GM12878 (cell line): Measurements from ENCODE around the gene ARHGEF7. TPM values are rescaled to one million over a fixed set of nuclear protein-coding genes. Genes with fewer than 3 reads are reported as not detected.

Experiments
- ATAC-seq: fragments of 200-7000 bp; cut with Tn5 transposase; 3 replicates; pipeline ENCODE4 v1.9.1; 2020; ENCODE audit warnings: mild to moderate bottlenecking, moderate library complexity
- BruUV-seq: library from RNA; stranded (reverse); fragments of 400-500 nt; replicated peaks from 2 replicates; lab custom pipeline; 2021; lab: Mats Ljungman, UMichigan
- CTCF ChIA-PET: fragments of 300-600 bp; sonication (Branson Sonifier 250); formaldehyde crosslinking; extraction: SDS; loops from one replicate; lab custom pipeline; 2021; ENCODE audit warnings: inconsistent platforms; lab: Yijun Ruan, JAX
- POLR2A ChIA-PET: fragments of 350-600 bp; formaldehyde crosslinking; extraction: SDS; loops from one replicate; lab custom pipeline; 2021; ENCODE audit warnings: inconsistent platforms; lab: Charles Lee
- RAD21 ChIA-PET: fragments of 300-600 bp; sonication (Branson Sonifier 250); formaldehyde crosslinking; loops from one replicate; lab custom pipeline; 2023; ENCODE audit warnings: antibody characterized with exemption; ENCODE audit not compliant: unreplicated experiment; lab: Charles Lee
- SMC1A ChIA-PET: fragments of 300-600 bp; sonication (Branson Sonifier 250); formaldehyde crosslinking; loops from one replicate; lab custom pipeline; 2023; ENCODE audit not compliant: unreplicated experiment, uncharacterized antibody; lab: Charles Lee
- DNase-seq: peaks from one replicate; pipeline ENCODE4 v3.0.0-alpha.2; 2011; ENCODE audit warnings: low read depth, low spot score
- FAIRE-seq: peaks from 3 replicates; lab custom pipeline; 2011; peaks lifted over from hg19 to GRCh38; lab: Jason Lieb, UNC
- H2AFZ ChIP-seq: 2 replicates; pipeline ENCODE4 v1.6.0; 2011; ENCODE audit warnings: low read depth, low read length, control low read depth; ENCODE audit not compliant: control insufficient read depth
- H3K27ac ChIP-seq: 2 replicates; pipeline ENCODE4 v1.5.1; 2011; ENCODE audit warnings: control low read depth; ENCODE audit not compliant: control insufficient read depth, insufficient read depth
- H3K27me3 ChIP-seq, 2 experiments: replicated peaks in 1 of 2; 2 replicates each; pipeline versions ENCODE4 v1.6.0 to v1.6.1; 2011; ENCODE audit warnings: low read length in 1 of 2; ENCODE audit not compliant: control insufficient read depth in 2 of 2, insufficient read depth in 2 of 2
- H3K36me3 ChIP-seq, 2 experiments: 2 replicates each; pipeline ENCODE4 v1.5.1; 2011; ENCODE audit warnings: low read length in 1 of 2; ENCODE audit not compliant: control insufficient read depth in 2 of 2, insufficient read depth in 2 of 2
- H3K4me1 ChIP-seq: 2 replicates; pipeline ENCODE4 v1.6.1; 2011; ENCODE audit warnings: mild to moderate bottlenecking, low read length, moderate library complexity, mixed read lengths; ENCODE audit not compliant: control insufficient read depth, insufficient read depth
- H3K4me2 ChIP-seq: 2 replicates; pipeline ENCODE4 v1.6.0; 2011; ENCODE audit warnings: control low read depth; ENCODE audit not compliant: control insufficient read depth, insufficient read depth
- H3K4me3 ChIP-seq: fragments of 200-600 bp; sonication (generic); 2 replicates; pipeline ENCODE4 v1.5.1; 2016
- H3K79me2 ChIP-seq: 2 replicates; pipeline ENCODE4 v1.6.0; 2011; ENCODE audit warnings: low read length; ENCODE audit not compliant: control insufficient read depth, insufficient read depth
- H3K9ac ChIP-seq: 2 replicates; pipeline ENCODE4 v1.8.0; 2011; ENCODE audit warnings: low read length, control low read depth, mixed read lengths; ENCODE audit not compliant: control insufficient read depth, insufficient read depth
- H3K9me3 ChIP-seq: replicated peaks from 3 replicates; pipeline ENCODE4 v1.5.1; 2011; ENCODE audit warnings: mild to moderate bottlenecking, low read length; ENCODE audit not compliant: control insufficient read depth, insufficient read depth
- H4K20me1 ChIP-seq: 2 replicates; pipeline ENCODE4 v1.6.0; 2011; ENCODE audit not compliant: control insufficient read depth, insufficient read depth
- BACH1 ChIP-seq: fragments of 450-650 bp; IDR thresholded peaks from 2 replicates; pipeline ENCODE4 v1.6.1; 2017; ENCODE audit warnings: mild to moderate bottlenecking, borderline replicate concordance
- CBFB ChIP-seq: IDR thresholded peaks from 2 replicates; pipeline ENCODE4 v1.6.1; 2016; ENCODE audit warnings: antibody characterized with exemption, low read depth
- CREB1 ChIP-seq: IDR thresholded peaks from 2 replicates; pipeline ENCODE4 v1.6.1; 2012; ENCODE audit warnings: low read depth, mild to moderate bottlenecking, inconsistent platforms
- EGR1 ChIP-seq, 2 experiments: IDR thresholded peaks; 1 replicate in 1 of 2; 2 replicates in 1 of 2; pipeline ENCODE4 v1.6.1; 2011 to 2012; ENCODE audit warnings: low read depth in 2 of 2, low read length in 2 of 2, borderline replicate concordance in 1 of 2, mild to moderate bottlenecking in 1 of 2, moderate library complexity in 1 of 2
- HDAC6 ChIP-seq: fragments of 200-600 bp; sonication (generic); IDR thresholded peaks from one replicate; pipeline ENCODE4 v1.8.0; 2017; ENCODE audit warnings: antibody characterized with exemption; ENCODE audit not compliant: unreplicated experiment
- JUND ChIP-seq: IDR thresholded peaks from 2 replicates; pipeline ENCODE4 v1.6.1; 2012; ENCODE audit warnings: low read depth, mild to moderate bottlenecking, low read length, improper control_type of control experiment, moderate library complexity
- PKNOX1 ChIP-seq: fragments of 450-650 bp; IDR thresholded peaks from 2 replicates; pipeline ENCODE4 v1.6.1; 2016; ENCODE audit warnings: mild to moderate bottlenecking
- RFX5 ChIP-seq: IDR thresholded peaks from 2 replicates; pipeline ENCODE4 v1.6.1; 2011; ENCODE audit warnings: low read depth, low read length, improper control_type of control experiment
- SP1 ChIP-seq: IDR thresholded peaks from one replicate; pipeline ENCODE4 v1.6.1; 2011; ENCODE audit warnings: low read depth, low read length
- TCF7 ChIP-seq: IDR thresholded peaks from 2 replicates; pipeline ENCODE4 v1.6.1; 2014; ENCODE audit warnings: antibody characterized with exemption, borderline replicate concordance
- ZNF687 ChIP-seq: fragments of 450-650 bp; IDR thresholded peaks from 2 replicates; pipeline ENCODE4 v1.6.1; 2017; ENCODE audit warnings: mild to moderate bottlenecking, moderate library complexity
- WGBS: methylation state at CpG from one replicate; pipeline ENCODE4 v1.1.6; 2016; ENCODE audit warnings: low lambda C conversion rate; ENCODE audit not compliant: insufficient replicate concordance, insufficient coverage; ENCODE audit errors: missing lambda C conversion rate; 5-methylcytosine and 5-hydroxymethylcytosine counted together
- in situ Hi-C: fragments of 300-500 bp; cut with MboI; formaldehyde crosslinking; loops from 9 replicates; pipeline ENCODE4 v1.14.3; 2018; ENCODE audit warnings: mixed read lengths
- intact Hi-C: fragments of 100-400 bp; cut with micrococcal nuclease; formaldehyde crosslinking; loops from one replicate; pipeline ENCODE4 v1.14.2; 2022; ENCODE audit not compliant: unreplicated experiment
- polyA plus RNA-seq, 11 experiments: library from polyadenylated mRNA; depleted of rRNA in 4 of 11; unstranded in 6 of 11; stranded (reverse) in 5 of 11; fragments of >200 nt; fragmentation: Nextera tagmentation in 4 of 11; fragmentation: Illumina TruSeq in 1 of 11; extraction: Ambion mirVana in 4 of 11; extraction: Trizol in 1 of 11; gene quantifications; 1 replicate in 1 of 11; 2 replicates in 10 of 11; pipeline versions ENCODE4 v1.2.1 to v1.2.3, GENCODE V29; 2011 to 2016; ENCODE audit warnings: inconsistent platforms in 2 of 11, missing spikeins in 2 of 11, low read depth in 1 of 11
- total RNA-seq, 4 experiments: library from RNA; depleted of rRNA in 3 of 4; stranded (reverse); fragments of >200 nt in 3 of 4; fragmentation: Illumina TruSeq in 1 of 4; extraction: Trizol in 1 of 4; gene quantifications; 2 replicates each; pipeline versions ENCODE4 v1.2.1 to v1.2.3, GENCODE V29; 2013 to 2021
- TF ChIP-seq, protein P1 (sequence below): fragments of 450-650 bp; IDR thresholded peaks from 2 replicates; pipeline ENCODE4 v1.6.1; 2017; ENCODE audit warnings: antibody characterized with exemption, mild to moderate bottlenecking, moderate library complexity

ARHGEF7 gene
- total and polyA plus RNA-seq, 10 of the 15 experiments (the other 5 are each of a cell fraction or from before 2014, with no cell fraction given), result 4.7 to 65.5 (median 36.6) TPM

DNA sequence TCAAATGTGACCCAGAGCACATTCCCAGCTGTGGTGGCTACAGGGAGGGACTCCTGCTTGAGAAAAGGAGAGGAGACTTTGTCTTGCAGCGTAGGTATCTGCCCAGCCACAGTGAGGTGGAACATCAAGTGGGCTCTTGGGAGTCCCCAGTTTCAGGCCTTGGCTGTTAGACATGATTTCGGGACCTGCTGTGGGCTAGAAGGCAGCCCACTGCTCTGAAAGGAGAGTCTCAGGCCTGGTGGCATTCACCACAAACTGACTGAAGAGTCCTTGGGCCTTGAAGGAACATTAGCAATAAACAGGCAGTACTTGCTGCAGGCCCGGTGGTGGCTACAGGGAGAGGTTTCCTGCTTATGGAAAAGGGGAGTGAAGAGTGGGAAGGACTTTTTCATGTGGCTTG is 143.5 kb downstream of the ARHGEF7 start:
- no peak overlapping the region for H3K4me2 ChIP-seq
- ChIA-PET RAD21 (no interaction called here), SMC1A (interaction anchor here (1.4 kb wide), 1 partner anchor 10 kb away, joined by 3 read pairs; no protein-coding TSS in a partner anchor), POLR2A (no interaction called here), CTCF (no interaction called here)
- peaks cover 19 to 35% of the 10 kb centered on the region in 2 experiments for H3K36me3 ChIP-seq
- H3K9me3 ChIP-seq, result no peaks in the 10 kb centered on the region; the same call in 2 of the 3 replicates
- 96% methylated on average over 3 of the region's 3 CpGs for WGBS
- no TSS peak for BruUV-seq
- FAIRE-seq, result no peak
- DNase-seq, result no peak
- TF ChIP-seq, protein P1, sequence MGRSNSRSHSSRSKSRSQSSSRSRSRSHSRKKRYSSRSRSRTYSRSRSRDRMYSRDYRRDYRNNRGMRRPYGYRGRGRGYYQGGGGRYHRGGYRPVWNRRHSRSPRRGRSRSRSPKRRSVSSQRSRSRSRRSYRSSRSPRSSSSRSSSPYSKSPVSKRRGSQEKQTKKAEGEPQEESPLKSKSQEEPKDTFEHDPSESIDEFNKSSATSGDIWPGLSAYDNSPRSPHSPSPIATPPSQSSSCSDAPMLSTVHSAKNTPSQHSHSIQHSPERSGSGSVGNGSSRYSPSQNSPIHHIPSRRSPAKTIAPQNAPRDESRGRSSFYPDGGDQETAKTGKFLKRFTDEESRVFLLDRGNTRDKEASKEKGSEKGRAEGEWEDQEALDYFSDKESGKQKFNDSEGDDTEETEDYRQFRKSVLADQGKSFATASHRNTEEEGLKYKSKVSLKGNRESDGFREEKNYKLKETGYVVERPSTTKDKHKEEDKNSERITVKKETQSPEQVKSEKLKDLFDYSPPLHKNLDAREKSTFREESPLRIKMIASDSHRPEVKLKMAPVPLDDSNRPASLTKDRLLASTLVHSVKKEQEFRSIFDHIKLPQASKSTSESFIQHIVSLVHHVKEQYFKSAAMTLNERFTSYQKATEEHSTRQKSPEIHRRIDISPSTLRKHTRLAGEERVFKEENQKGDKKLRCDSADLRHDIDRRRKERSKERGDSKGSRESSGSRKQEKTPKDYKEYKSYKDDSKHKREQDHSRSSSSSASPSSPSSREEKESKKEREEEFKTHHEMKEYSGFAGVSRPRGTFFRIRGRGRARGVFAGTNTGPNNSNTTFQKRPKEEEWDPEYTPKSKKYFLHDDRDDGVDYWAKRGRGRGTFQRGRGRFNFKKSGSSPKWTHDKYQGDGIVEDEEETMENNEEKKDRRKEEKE, result no peak
- no peak for TF ChIP-seq SP1
- no peak for TF ChIP-seq TCF7
- no peak for TF ChIP-seq ZNF687
- no peak for TF ChIP-seq RFX5
- no peak for TF ChIP-seq HDAC6
- TF ChIP-seq JUND, result no peak
- TF ChIP-seq CREB1, result no peak
- no peak for TF ChIP-seq PKNOX1
- no peak for TF ChIP-seq EGR1 (IDR thresholded peaks at IDR 0.05; ENCODE audit: borderline replicate concordance in 1 of 2, low read depth in 2 of 2, low read length in 2 of 2)
- no peak for TF ChIP-seq BACH1
- no peak for TF ChIP-seq CBFB
- no peaks in the 10 kb centered on the region; the same call in 1 of the 2 replicates for H4K20me1 ChIP-seq
- in situ Hi-C loops, result no loop called here
- no peaks in the 10 kb centered on the region for H3K27me3 ChIP-seq
- no peak overlapping the region for H3K27ac ChIP-seq
- ATAC-seq, result no peak
- H3K79me2 ChIP-seq, result no peaks in the 10 kb centered on the region; the same call in 1 of the 2 replicates
- no peak overlapping the region for H3K4me3 ChIP-seq
- intact Hi-C loops, result no loop called here
- no peak overlapping the region for H2AFZ ChIP-seq
- no peak overlapping the region for H3K9ac ChIP-seq
- no peaks in the 10 kb centered on the region for H3K4me1 ChIP-seq
